Stimulated activated naive CD8-positive, alpha-beta T cell treated with anti-CD3 and anti-CD28 coated beads, Interleukin-15, Interleukin-2, amounts not matched to agents 100 ng/mL and 50 ng/mL, for 24 hours (primary cell): ENCODE results near the gene SIGMAR1.

Experiments used
- H3K27ac Mint-ChIP-seq: one replicate; pipeline ENCODE4 v1.8.0; 2021; ENCODE audit warnings: mild to moderate bottlenecking, mixed read lengths
- H3K27me3 Mint-ChIP-seq: one replicate; pipeline ENCODE4 v1.8.0; 2021; ENCODE audit warnings: mixed read lengths
- H3K36me3 Mint-ChIP-seq: one replicate; pipeline ENCODE4 v1.8.0; 2021; ENCODE audit warnings: low read depth, mixed read lengths
- H3K4me1 Mint-ChIP-seq: one replicate; pipeline ENCODE4 v1.8.0; 2021; ENCODE audit warnings: low read depth, mixed read lengths
- H3K4me3 Mint-ChIP-seq: one replicate; pipeline ENCODE4 v1.8.0; 2021; ENCODE audit warnings: mild to moderate bottlenecking, mixed read lengths
- H3K9me3 Mint-ChIP-seq: one replicate; pipeline ENCODE4 v1.8.0; 2021; ENCODE audit warnings: mixed read lengths

The SIGMAR1 gene

DNA sequence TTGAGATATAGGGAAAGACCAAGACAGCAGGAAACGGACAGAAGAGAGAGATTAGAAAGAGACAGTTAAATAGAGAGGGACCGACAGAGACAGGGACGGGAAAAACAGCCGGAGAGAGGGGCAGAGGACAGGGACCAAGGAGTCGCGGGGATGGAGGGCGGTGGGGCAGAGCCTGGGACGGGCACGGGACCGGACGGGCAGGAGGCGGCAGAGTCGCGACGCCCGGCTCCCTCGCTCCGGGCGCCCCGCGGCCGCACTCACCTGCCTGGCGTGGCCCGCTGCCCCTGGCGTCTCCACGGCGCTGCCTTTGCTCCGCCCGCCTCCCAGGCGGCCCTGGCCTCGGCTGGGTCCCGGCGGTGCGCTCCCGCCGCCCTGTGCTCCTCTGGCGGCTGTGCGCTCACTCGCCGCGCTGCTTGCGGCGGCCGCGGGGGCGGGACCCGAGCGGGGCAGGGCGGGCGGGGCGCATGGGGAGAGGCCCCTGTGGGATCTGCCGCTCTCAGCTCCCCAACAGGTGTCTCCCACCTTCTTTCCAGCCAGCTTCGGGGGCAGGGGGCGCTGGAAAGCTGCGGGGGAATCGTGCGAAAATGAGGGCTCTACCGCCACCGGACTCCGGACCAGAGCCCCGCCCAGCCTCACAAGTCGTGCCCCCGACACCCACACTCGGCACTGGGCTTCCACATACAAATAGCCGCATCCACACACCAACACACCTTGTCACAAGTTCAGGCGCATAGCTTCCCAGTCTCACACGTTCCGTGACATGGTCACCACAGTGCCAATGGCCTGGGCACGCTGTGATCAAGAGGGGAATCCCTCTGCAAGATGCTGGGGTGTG, 8.7 kb downstream of the SIGMAR1 start, which contains the start of gene ARID3C:
Gene ARID3C, minus strand, starts transcription at position 411 of the 835 bp plus-strand sequence. CDS start 1,052 bp downstream, outside the sequence.
- H3K27ac Mint-ChIP-seq = no peak within 1 kb of the TSS
- H3K4me3 Mint-ChIP-seq = peak within 1 kb of the TSS; percentile 80
- no peaks in the 10 kb centered on the region for H3K9me3 Mint-ChIP-seq
- H3K27me3 Mint-ChIP-seq = peaks cover 59% of the 10 kb centered on the region
- H3K36me3 Mint-ChIP-seq = peaks cover 1% of the 10 kb centered on the region
- H3K4me1 Mint-ChIP-seq = peaks cover 16% of the 10 kb centered on the region

GRCh38 chr9:34627716-34628655, 9.6 kb downstream of the SIGMAR1 start:
- H3K4me1 Mint-ChIP-seq = peaks cover 20% of the 10 kb centered on the region
- H3K36me3 Mint-ChIP-seq = no peaks in the 10 kb centered on the region
- H3K4me3 Mint-ChIP-seq = peak overlapping the region; percentile 80
- H3K9me3 Mint-ChIP-seq = no peaks in the 10 kb centered on the region
- H3K27me3 Mint-ChIP-seq = peaks cover 65% of the 10 kb centered on the region
- no peak overlapping the region for H3K27ac Mint-ChIP-seq

DNA sequence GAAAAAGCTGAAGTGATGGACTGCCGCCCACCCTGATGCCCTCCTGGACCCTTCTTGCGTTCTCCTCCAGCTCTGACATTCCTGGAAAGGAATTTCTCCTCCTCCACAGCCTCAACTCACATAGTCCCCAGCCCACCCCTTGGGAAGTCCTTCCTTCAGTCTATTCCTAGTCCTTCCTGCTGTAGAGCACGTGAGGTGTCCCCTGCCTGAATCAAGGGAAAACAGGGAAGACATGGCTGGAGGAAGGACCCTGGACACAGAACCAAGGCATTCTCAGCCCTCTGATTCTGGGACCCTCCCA, 12.5 kb downstream of the SIGMAR1 start:
- no peaks in the 10 kb centered on the region for H3K36me3 Mint-ChIP-seq
- no peak overlapping the region for H3K27ac Mint-ChIP-seq
- no peak overlapping the region for H3K4me3 Mint-ChIP-seq
- H3K4me1 Mint-ChIP-seq = peaks cover 26% of the 10 kb centered on the region
- no peaks in the 10 kb centered on the region for H3K9me3 Mint-ChIP-seq
- H3K27me3 Mint-ChIP-seq = peaks cover 67% of the 10 kb centered on the region

DNA sequence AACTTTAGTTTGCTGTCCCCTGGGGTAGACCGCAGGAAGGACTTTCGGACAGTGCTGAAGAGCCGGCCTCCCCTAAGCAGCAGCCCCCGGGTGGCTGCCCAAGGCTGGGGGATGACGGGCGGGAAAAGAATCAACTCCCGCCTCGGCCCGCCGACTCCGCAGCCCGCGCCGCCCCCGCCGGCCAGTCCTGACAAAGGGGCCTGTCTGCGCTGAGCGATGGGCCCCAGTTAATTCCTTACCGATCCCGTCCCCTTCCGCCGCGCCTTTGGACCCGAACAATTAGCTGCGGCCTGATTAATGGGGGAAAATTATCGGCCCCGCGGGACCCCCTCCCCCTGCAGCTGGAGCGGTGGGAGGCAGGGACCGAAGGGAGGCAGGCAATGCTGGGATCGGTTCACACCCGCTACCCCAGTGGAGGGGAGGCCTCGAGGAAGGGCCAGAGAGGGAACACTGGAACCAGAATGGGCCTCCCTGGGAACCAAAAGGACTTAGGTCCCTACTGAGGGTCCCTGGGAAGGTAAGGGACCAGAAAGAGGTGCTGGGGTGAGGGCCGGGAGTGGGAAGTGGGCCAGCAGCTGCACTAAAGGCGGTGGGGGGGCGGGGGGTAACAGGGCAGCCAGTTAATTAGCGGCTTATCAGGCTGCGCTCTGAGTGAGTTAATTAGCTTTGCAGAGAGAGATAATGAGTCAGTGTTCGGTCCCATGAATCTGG, 13.0 kb downstream of the SIGMAR1 start:
- H3K9me3 Mint-ChIP-seq = no peaks in the 10 kb centered on the region
- peaks cover 61% of the 10 kb centered on the region for H3K27me3 Mint-ChIP-seq
- no peak overlapping the region for H3K27ac Mint-ChIP-seq
- H3K36me3 Mint-ChIP-seq = no peaks in the 10 kb centered on the region
- peaks cover 31% of the 10 kb centered on the region for H3K4me1 Mint-ChIP-seq
- no peak overlapping the region for H3K4me3 Mint-ChIP-seq

DNA sequence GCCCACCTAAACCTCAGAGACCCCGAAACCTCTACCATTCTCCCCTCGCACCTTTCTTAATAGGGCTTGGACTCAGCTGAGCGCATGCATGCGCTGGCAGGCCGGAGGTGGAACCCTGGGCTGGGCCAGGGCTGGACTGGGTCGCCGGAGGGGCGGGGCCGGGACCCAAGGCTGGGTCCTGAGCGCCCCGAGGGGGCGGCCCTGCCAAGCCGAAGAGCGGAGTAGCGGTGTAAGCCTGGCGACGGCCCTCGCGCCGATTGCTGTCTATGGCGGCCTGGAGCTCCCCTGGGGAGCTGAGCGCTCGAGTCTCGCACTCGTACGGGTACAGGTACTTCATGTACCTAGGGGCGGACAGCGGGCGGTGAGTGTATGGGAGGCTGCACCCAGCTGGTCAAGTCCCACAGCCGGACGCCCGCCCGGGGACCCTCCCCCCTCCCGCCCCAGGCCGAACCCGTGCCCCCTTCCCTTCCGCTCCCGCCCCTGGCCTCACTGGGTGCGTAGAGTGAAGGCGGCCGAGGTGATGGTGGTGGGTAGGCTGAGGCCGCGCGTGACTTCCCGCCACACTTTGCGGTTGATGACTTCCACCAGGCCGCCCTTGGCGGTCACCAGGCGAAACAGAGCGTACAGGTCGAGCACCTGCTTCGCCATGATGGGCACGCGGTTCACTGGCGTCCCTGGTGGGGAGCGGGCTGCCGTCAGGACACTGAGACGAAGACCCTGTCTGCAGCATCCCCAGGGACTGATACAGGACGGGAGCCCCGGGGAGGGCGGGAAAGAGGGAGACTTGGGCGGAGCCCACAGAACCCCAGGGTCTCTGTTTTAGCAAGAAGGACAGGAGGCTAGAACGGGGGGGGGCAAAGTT, 14.0 kb downstream of the SIGMAR1 start:
- H3K27me3 Mint-ChIP-seq = peaks cover 54% of the 10 kb centered on the region
- H3K4me1 Mint-ChIP-seq = peaks cover 32% of the 10 kb centered on the region
- no peaks in the 10 kb centered on the region for H3K36me3 Mint-ChIP-seq
- no peaks in the 10 kb centered on the region for H3K9me3 Mint-ChIP-seq
- H3K4me3 Mint-ChIP-seq = no peak overlapping the region
- no peak overlapping the region for H3K27ac Mint-ChIP-seq

DNA sequence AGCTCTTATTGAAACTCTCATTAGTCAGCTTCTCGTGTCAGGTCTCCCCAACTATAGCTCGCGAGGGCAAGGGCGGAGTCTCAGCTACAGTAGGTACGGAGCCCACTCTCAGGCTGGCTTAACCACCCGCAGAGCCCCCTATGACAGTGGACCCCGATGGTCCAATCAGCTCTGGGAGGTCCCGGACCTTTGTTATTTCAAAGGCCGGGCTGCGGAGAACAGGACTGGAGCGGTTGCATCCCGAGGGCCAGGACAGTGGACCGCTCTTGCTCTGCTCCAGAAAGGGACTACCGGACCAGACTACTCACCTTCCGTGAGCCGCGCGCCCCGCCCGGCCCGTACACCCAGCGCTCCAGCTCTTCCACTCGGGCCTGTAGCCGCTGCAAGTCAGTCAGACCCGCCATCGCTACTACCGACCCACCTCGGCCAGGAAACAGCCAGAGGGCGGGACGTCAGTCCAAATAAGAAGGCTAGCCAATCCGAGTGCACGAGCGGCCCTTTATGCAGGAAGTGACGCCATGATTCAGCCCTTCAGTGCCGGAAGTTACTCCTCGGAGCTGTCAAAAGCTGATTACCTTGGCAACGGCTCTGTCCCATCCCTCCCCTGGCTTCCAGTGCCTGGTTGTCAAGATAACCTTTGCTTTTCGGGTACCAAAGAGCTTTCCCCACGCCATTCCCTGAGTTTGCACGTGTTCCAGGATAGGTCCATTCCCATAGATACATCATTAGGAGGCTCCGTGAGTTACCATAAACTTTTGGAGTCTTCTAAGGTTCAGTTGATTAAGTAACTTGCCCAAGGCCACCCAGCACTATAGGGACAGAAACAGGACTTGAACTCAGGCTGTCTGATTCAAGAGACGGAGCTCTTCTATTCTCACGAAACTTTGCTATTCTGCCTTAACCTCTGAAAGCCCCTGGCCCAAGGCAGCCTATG, 17.3 kb downstream of the SIGMAR1 start, which contains the start of gene DCTN3:
Gene DCTN3, minus strand, starts transcription at position 435 of the 934 bp plus-strand sequence. Its CDS starts 31 bp downstream, at position 404.
- H3K27me3 Mint-ChIP-seq = peaks cover 24% of the 10 kb centered on the region
- H3K9me3 Mint-ChIP-seq = no peaks in the 10 kb centered on the region
- peak within 1 kb of the TSS; percentile 93 for H3K4me3 Mint-ChIP-seq
- H3K36me3 Mint-ChIP-seq = peaks cover 7% of the 10 kb centered on the region
- peak within 1 kb of the TSS; percentile 61 for H3K27ac Mint-ChIP-seq
- H3K4me1 Mint-ChIP-seq = peaks cover 25% of the 10 kb centered on the region

DNA sequence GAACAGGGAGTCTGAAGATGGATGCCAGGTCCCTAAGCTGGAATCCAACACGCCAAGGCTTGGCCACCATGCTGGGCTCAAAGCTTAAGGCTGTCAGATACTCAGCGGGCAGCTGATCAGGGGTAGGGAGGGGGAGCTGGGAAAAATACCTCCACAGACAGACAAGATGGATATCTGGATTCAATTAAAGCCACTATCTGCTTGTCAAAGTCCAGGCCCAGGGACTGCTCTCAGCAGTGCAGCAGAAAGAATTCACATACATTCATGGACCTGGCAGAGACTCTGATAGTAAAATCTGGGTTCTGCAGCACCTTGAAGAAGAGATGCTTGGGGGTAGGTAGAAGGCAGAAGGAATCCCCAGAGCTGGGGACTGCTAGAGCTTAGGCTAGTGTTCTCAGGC, 22.5 kb downstream of the SIGMAR1 start:
- no peaks in the 10 kb centered on the region for H3K9me3 Mint-ChIP-seq
- H3K27ac Mint-ChIP-seq = no peak overlapping the region
- H3K4me1 Mint-ChIP-seq = peaks cover 36% of the 10 kb centered on the region
- H3K4me3 Mint-ChIP-seq = no peak overlapping the region
- no peaks in the 10 kb centered on the region for H3K27me3 Mint-ChIP-seq
- peaks cover 10% of the 10 kb centered on the region for H3K36me3 Mint-ChIP-seq

DNA sequence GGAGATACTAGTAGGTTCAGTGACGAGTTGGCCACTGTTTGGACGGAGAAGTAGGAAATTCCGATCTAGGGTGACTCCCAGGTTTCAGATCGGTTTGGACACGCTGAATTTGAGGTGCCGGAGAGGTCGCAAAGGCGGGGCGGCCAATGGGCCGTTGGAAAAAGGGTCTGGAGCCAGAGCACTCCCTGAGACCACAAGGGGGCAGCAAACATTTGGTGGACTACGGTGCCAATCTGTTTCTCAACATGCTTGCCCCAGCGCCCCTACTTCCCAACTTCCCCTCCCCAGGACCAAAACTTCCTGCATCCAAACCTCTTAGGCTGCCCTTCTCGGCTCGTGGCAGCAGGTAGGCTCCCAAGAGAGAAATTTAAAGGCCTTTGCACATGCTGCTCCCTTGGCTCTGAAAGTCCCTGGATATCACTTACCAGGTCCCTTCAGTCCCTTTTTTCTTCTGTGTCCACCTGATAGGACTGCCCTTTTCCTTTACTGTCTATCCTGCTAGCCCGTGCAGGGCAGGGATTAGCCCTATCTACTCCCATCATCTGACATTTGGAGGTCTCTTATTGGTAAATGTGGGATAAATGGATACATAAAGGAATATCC, 24.7 kb downstream of the SIGMAR1 start:
- Mint-ChIP-seq H3K27ac (peak overlapping the region; percentile 86), H3K4me1 (peaks cover 29% of the 10 kb centered on the region), H3K27me3 (no peaks in the 10 kb centered on the region), H3K9me3 (no peaks in the 10 kb centered on the region), H3K4me3 (peak overlapping the region; percentile 91), H3K36me3 (peaks cover 17% of the 10 kb centered on the region)

- Mint-ChIP-seq H3K27ac (peak within 1 kb of the TSS; percentile 90), H3K36me3 (peaks cover 17% of the 10 kb centered on the region), H3K4me1 (peaks cover 29% of the 10 kb centered on the region), H3K27me3 (no peaks in the 10 kb centered on the region), H3K4me3 (peak within 1 kb of the TSS; percentile 91), H3K9me3 (no peaks in the 10 kb centered on the region)
Measured at GRCh38 chr9:34611811-34612787, 25.5 kb downstream of the SIGMAR1 start, which contains the start of gene RPP25L. Gene RPP25L, minus strand, starts transcription at chr9:34612097. Its CDS starts 801 bp downstream, at chr9:34611296.

DNA sequence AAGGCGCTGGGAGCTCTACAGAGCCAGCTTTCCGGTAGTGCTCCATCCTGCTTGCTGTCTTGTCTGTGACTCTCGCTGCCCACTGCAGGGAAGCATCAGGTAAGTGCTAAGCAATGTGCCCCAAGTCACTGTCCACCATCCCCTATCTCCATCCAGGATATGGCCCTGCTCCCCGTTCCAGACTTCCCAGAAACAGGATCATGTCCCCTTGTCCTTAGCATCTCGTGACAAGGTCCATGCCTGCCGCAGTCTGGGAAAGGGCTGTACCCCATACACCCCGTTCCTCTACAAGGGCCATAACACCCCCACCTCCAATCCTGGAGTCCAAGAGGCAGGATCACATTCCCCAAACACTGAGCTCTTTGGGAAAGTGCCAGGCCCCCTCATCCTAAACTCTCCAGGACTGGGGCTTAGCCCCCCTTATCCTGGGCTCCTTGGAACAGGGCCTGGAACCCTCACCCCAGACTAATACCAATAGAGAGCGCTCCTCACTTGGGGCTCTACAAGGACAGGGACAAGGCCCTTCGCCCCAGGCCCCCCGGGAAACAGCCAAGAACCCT, 26.3 kb downstream of the SIGMAR1 start:
- Mint-ChIP-seq H3K36me3 (peaks cover 12% of the 10 kb centered on the region), H3K4me1 (peaks cover 29% of the 10 kb centered on the region), H3K4me3 (peak overlapping the region; percentile 91), H3K27me3 (no peaks in the 10 kb centered on the region), H3K27ac (peak overlapping the region; percentile 90), H3K9me3 (no peaks in the 10 kb centered on the region)

DNA sequence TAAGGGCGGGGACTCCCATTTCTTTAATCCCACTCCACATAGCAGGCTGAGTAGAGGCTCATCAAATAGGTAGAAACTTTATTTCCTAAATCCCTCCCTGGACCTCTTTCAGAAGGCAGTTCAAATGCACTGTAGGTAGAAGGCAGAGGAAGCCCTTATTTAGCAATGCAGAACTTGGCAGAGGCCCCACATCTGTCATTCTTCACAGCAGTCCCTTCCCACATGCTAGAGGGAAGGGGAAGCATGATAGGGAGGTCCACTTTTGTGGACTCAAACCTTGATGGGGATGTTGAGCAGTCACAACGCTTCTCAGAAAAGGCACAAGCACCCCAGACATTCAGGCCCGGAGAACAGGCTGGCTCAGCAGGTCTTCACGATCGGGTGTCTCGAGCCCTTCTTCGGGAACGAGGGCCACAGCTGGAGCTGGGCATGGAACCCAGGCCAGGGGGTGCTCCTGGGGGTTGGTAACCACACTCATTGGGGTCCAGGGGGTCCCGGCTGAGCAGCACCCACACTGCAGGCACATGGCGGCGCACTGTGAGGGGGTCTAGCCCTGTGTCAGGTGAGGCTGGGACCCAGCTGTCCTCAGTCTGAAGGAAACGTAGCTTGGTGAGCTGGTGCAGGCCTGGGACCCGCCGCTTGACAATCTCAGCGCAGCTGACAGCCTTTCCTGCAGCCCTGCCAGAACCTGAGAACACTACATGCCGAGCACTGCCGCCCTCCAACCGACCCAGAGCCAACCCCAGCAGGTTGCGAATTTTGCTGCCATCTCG, 27.0 kb downstream of the SIGMAR1 start:
- Mint-ChIP-seq H3K27ac (no peak overlapping the region), H3K27me3 (no peaks in the 10 kb centered on the region), H3K9me3 (no peaks in the 10 kb centered on the region), H3K36me3 (peaks cover 11% of the 10 kb centered on the region), H3K4me3 (peak overlapping the region; percentile 91), H3K4me1 (peaks cover 29% of the 10 kb centered on the region)
